A204.1 (cell line): Measurements from ENCODE around the gene OR5T1.

ENCODE experiments used
- FAIRE-seq: peaks from 2 replicates; lab custom pipeline; 2012; peaks lifted over from hg19 to GRCh38; lab: Jason Lieb, UNC

OR5T1 gene

GRCh38 chr11:56273854-56274253 lies at the start of gene OR5T1:
Gene OR5T1 (plus strand): TSS chr11:56274154. CDS start chr11:56275639, 1,485 bp downstream.
- no peak for FAIRE-seq

GRCh38 chr11:56234155-56234554 lies 39.8 kb upstream of the OR5T1 start, which contains the start of gene OR5T2:
Gene OR5T2 (minus strand): TSS chr11:56234255. CDS start chr11:56233062, 1,193 bp downstream.
- FAIRE-seq: no peak

- FAIRE-seq: no peak
Measured at GRCh38 chr11:56251954-56252353, 22.0 kb upstream of the OR5T1 start, which contains the start of gene OR5T3. Gene OR5T3 (plus strand): TSS chr11:56252254. CDS start chr11:56252254, 0 bp downstream.

GRCh38 chr11:56271092-56271491 lies 2.9 kb upstream of the OR5T1 start:
- no peak for FAIRE-seq

- FAIRE-seq: no peak
Measured at GRCh38 chr11:56292154-56292553, 18.2 kb downstream of the OR5T1 start, which contains the start of gene OR8H1. Gene OR8H1 (minus strand): TSS chr11:56292254. CDS start chr11:56291062, 1,192 bp downstream.

- no peak for FAIRE-seq
Measured at GRCh38 chr11:56296898-56297297, 22.9 kb downstream of the OR5T1 start.

- FAIRE-seq: no peak
Measured at GRCh38 chr11:56307836-56308235, 33.9 kb downstream of the OR5T1 start.

- FAIRE-seq: no peak
Measured at GRCh38 chr11:56314844-56315243, 40.9 kb downstream of the OR5T1 start, which contains the start of gene OR8K3. Gene OR8K3 (plus strand): TSS chr11:56315144. CDS start chr11:56318307, 3,163 bp downstream.
